PC-9 (cell line): ENCODE data around the gene MAPKAPK5. TPM values are rescaled to one million over a fixed set of nuclear protein-coding genes. Genes with fewer than 3 reads are reported as not detected.

ENCODE experiments used
- BruUV-seq: library from RNA; stranded (reverse); fragments of 400-500 nt; replicated peaks from 2 replicates; lab custom pipeline; 2021; lab: Mats Ljungman, UMichigan
- CTCF ChIA-PET: fragments of 300-600 bp; sonication (Branson Sonifier 250); formaldehyde crosslinking; loops from one replicate; lab custom pipeline; 2022; ENCODE audit warnings: antibody characterized with exemption; lab: Charles Lee
- POLR2A ChIA-PET: fragments of 300-600 bp; sonication (Branson Sonifier 250); formaldehyde crosslinking; loops from one replicate; lab custom pipeline; 2022; ENCODE audit warnings: antibody characterized with exemption; ENCODE audit not compliant: unreplicated experiment; lab: Charles Lee
- DNase-seq, 2 experiments: peaks; one replicate each; pipeline versions ENCODE4 v3.0.0 to v3.0.0-alpha.2; 2015 to 2022; ENCODE audit warnings: mixed read lengths in 1 of 2
- H2AFZ ChIP-seq: fragments of 200-600 bp; sonication (generic); 2 replicates; pipeline ENCODE4 v1.8.1; 2017; ENCODE audit warnings: antibody characterized with exemption
- H3F3A ChIP-seq: fragments of 200-600 bp; sonication (generic); 2 replicates; pipeline ENCODE4 v1.8.1; 2017; ENCODE audit warnings: antibody characterized with exemption, mild to moderate bottlenecking, low read depth; ENCODE audit not compliant: insufficient read depth
- H3K27ac ChIP-seq: fragments of 200-600 bp; sonication (generic); 2 replicates; pipeline ENCODE4 v1.6.1; 2016; ENCODE audit warnings: mixed run types
- H3K27me3 ChIP-seq: fragments of 200-600 bp; sonication (generic); 2 replicates; pipeline ENCODE4 v1.6.1; 2016; ENCODE audit warnings: low read depth, mixed run types; ENCODE audit not compliant: insufficient read depth
- H3K36me3 ChIP-seq: fragments of 200-600 bp; sonication (generic); 2 replicates; pipeline ENCODE4 v1.6.1; 2016; ENCODE audit warnings: low read depth, mixed run types
- H3K4me1 ChIP-seq: fragments of 200-600 bp; sonication (generic); replicated peaks from 2 replicates; pipeline ENCODE4 v1.6.1; 2016; ENCODE audit warnings: mixed run types; ENCODE audit not compliant: insufficient read depth
- H3K4me2 ChIP-seq: fragments of 200-600 bp; sonication (generic); 2 replicates; pipeline ENCODE4 v1.6.1; 2017; ENCODE audit warnings: mixed run types
- H3K4me3 ChIP-seq: fragments of 200-600 bp; sonication (generic); 2 replicates; pipeline ENCODE4 v1.6.1; 2016; ENCODE audit warnings: mixed run types
- H3K79me2 ChIP-seq: fragments of 200-600 bp; sonication (generic); 2 replicates; pipeline ENCODE4 v1.6.1; 2017; ENCODE audit warnings: low read depth, mixed run types
- H3K9me2 ChIP-seq: fragments of 200-600 bp; sonication (generic); 2 replicates; pipeline ENCODE4 v1.8.1; 2017; ENCODE audit warnings: mild to moderate bottlenecking; ENCODE audit not compliant: insufficient read depth
- H3K9me3 ChIP-seq: fragments of 200-600 bp; sonication (generic); 2 replicates; pipeline ENCODE4 v1.8.1; 2016; ENCODE audit warnings: low read depth; ENCODE audit not compliant: insufficient read depth
- H4K20me1 ChIP-seq: fragments of 200-600 bp; sonication (generic); 2 replicates; pipeline ENCODE4 v1.8.1; 2017; ENCODE audit not compliant: insufficient read depth
- EZH2 ChIP-seq: fragments of 200-600 bp; sonication (generic); IDR thresholded peaks from 2 replicates; pipeline ENCODE4 v1.8.0; 2017; ENCODE audit warnings: antibody characterized with exemption, low read depth
- intact Hi-C: fragments of 100-400 bp; cut with micrococcal nuclease; formaldehyde crosslinking; loops from one replicate; pipeline ENCODE4 v1.10.0; 2022; ENCODE audit not compliant: unreplicated experiment
- total RNA-seq: library from RNA; stranded (reverse); gene quantifications from 2 replicates; pipeline ENCODE4 v1.2.3, GENCODE V29; 2021
- TF ChIP-seq, protein P1 (sequence below): fragments of 200-600 bp; sonication (generic); conservative IDR thresholded peaks from 2 replicates; pipeline ENCODE4 v1.6.1; 2017; ENCODE audit warnings: mixed run types, antibody characterized with exemption, mild to moderate bottlenecking, moderate library complexity

MAPKAPK5 gene
- total RNA-seq, 1 experiment from 2014 or later: 45.0 TPM

DNA sequence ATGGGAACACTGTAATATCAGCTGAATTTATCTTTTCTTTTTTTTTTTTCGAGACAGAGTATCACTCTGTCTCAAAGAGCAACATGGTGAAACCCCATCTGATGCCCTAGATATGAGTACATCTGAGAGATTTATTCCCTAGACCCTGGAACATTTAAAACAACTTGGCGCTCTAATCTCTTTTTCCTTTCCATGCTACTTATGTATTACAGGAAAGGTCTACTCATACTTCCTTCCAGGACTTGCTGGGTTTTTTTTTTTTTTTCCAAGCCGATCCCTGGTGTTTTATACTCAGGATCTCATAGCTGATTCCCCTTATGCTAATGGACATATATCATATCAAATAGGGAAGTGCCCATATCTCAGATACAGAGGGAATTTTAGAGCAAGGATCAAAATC is 83.1 kb downstream of the MAPKAPK5 start:
- BruUV-seq: no TSS peak
- intact Hi-C loops: no loop called here
- Histone ChIP-seq H3K4me2 (no peak overlapping the region), H3K9me2 (no peaks in the 10 kb centered on the region), H3F3A (no peaks in the 10 kb centered on the region), H3K27me3 (no peaks in the 10 kb centered on the region), H3K4me1 (no peaks in the 10 kb centered on the region), H3K36me3 (no peaks in the 10 kb centered on the region), H3K27ac (no peak overlapping the region), H3K79me2 (no peaks in the 10 kb centered on the region), H3K9me3 (no peaks in the 10 kb centered on the region), H3K4me3 (no peak overlapping the region), H4K20me1 (no peaks in the 10 kb centered on the region), H2AFZ (no peak overlapping the region)
- CTCF ChIA-PET: no interaction called here
- no peak for TF ChIP-seq EZH2
- TF ChIP-seq, protein P1, sequence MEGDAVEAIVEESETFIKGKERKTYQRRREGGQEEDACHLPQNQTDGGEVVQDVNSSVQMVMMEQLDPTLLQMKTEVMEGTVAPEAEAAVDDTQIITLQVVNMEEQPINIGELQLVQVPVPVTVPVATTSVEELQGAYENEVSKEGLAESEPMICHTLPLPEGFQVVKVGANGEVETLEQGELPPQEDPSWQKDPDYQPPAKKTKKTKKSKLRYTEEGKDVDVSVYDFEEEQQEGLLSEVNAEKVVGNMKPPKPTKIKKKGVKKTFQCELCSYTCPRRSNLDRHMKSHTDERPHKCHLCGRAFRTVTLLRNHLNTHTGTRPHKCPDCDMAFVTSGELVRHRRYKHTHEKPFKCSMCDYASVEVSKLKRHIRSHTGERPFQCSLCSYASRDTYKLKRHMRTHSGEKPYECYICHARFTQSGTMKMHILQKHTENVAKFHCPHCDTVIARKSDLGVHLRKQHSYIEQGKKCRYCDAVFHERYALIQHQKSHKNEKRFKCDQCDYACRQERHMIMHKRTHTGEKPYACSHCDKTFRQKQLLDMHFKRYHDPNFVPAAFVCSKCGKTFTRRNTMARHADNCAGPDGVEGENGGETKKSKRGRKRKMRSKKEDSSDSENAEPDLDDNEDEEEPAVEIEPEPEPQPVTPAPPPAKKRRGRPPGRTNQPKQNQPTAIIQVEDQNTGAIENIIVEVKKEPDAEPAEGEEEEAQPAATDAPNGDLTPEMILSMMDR: no peak
- POLR2A ChIA-PET: no interaction called here
- no peak for DNase-seq

DNA sequence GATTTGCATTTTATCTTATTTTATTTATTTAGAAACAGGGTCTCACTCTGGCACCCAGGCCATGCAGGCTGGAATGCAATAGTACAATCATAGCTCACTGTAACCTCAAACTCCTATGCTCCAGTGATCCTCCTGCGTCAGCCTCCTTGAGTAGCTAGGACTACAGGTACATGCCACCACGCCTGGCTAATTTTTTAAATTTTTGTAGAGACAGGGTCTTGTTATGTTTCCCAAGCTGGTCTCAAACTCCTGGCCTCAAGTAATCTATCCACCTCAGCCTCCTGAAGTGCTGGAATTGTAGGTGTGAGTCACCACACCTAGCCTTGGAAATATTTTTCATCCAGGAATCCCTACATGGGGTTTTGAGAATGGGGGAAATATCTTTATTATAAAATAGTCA is 84.6 kb downstream of the MAPKAPK5 start:
- H3K4me1 ChIP-seq: no peaks in the 10 kb centered on the region
- no peaks in the 10 kb centered on the region for H3K79me2 ChIP-seq
- POLR2A ChIA-PET: no interaction called here
- H3F3A ChIP-seq: no peaks in the 10 kb centered on the region
- H3K4me2 ChIP-seq: no peak overlapping the region
- H4K20me1 ChIP-seq: no peaks in the 10 kb centered on the region
- DNase-seq: no peak
- H3K9me2 ChIP-seq: no peaks in the 10 kb centered on the region
- H3K4me3 ChIP-seq: no peak overlapping the region
- CTCF ChIA-PET: no interaction called here
- no peaks in the 10 kb centered on the region for H3K27me3 ChIP-seq
- H2AFZ ChIP-seq: no peak overlapping the region
- H3K27ac ChIP-seq: no peak overlapping the region
- no peaks in the 10 kb centered on the region for H3K9me3 ChIP-seq
- no peak for TF ChIP-seq EZH2
- TF ChIP-seq, protein P1: no peak
- intact Hi-C loops: no loop called here
- no TSS peak for BruUV-seq
- no peaks in the 10 kb centered on the region for H3K36me3 ChIP-seq

DNA sequence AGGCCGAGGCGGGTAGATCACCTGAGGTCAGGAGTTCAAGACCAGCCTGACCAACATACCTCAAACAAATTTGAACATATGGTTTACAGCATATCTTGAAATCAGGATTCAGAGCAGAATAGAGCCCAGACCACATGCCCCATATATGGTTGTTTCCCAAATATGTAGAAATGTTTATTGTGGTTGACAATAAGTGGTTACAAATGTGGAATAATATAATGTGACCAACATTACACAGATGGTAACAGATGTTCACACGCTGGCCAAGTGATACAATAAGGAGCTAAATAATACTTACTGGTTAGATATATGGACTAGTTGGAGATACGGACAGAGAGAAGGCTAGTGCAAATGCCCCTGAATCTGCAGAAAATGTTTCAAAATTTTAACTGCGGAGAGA is 85.3 kb downstream of the MAPKAPK5 start:
- intact Hi-C loops: no loop called here
- Histone ChIP-seq H3K27ac (no peak overlapping the region), H3F3A (no peaks in the 10 kb centered on the region), H3K36me3 (no peaks in the 10 kb centered on the region), H3K4me2 (no peak overlapping the region), H3K79me2 (no peaks in the 10 kb centered on the region), H3K9me2 (0 out of 2 replicates have a peak, but pooled peaks cover 2% of the 10 kb centered on the region), H3K27me3 (no peaks in the 10 kb centered on the region), H3K4me1 (no peaks in the 10 kb centered on the region), H4K20me1 (no peaks in the 10 kb centered on the region), H2AFZ (no peak overlapping the region), H3K9me3 (no peaks in the 10 kb centered on the region), H3K4me3 (no peak overlapping the region)
- ChIA-PET POLR2A (interaction anchor here (0.7 kb wide), 1 partner anchor 560 kb away, joined by 3 read pairs; no protein-coding TSS in a partner anchor), CTCF (no interaction called here)
- DNase-seq: no peak
- no TSS peak for BruUV-seq
- TF ChIP-seq EZH2: no peak
- TF ChIP-seq, protein P1: no peak
